Esophagus muscularis mucosa (tissue), 4 donors: ENCODE measurements around the gene SKI. TPM values are rescaled to one million over a fixed set of nuclear protein-coding genes. Genes with fewer than 3 reads are reported as not detected.

Source experiments
- DNase-seq: peaks from one replicate; pipeline ENCODE4 v3.0.0-alpha.2; 2017; ENCODE audit errors: extremely low spot score
- H3K27ac ChIP-seq, 4 donors: fragments of 200-600 bp; sonication (generic); replicated peaks in 1 of 4; 1 replicate in 3 of 4; 2 replicates in 1 of 4; pipeline ENCODE4 v1.5.1; 2016 to 2019; ENCODE audit warnings: mild to moderate bottlenecking in 1 of 4
- H3K27me3 ChIP-seq, 4 donors: fragments of 200-600 bp; sonication (generic); one replicate each; pipeline versions ENCODE4 v1.5.1 to v1.6.0; 2016 to 2019
- H3K36me3 ChIP-seq, 4 donors: fragments of 200-600 bp; sonication (generic); one replicate each; pipeline ENCODE4 v1.5.1; 2016 to 2019
- H3K4me1 ChIP-seq, 4 donors: fragments of 200-600 bp; sonication (generic); one replicate each; pipeline ENCODE4 v1.5.1; 2016 to 2019
- H3K4me3 ChIP-seq, 4 donors: fragments of 200-600 bp; sonication (generic); 1 replicate in 2 of 4; 2 replicates in 2 of 4; pipeline ENCODE4 v1.5.1; 2016 to 2019; ENCODE audit warnings: mild to moderate bottlenecking in 4 of 4, moderate library complexity in 1 of 4
- H3K9me3 ChIP-seq, 4 donors: fragments of 200-600 bp; sonication (generic); 1 replicate in 3 of 4; 2 replicates in 1 of 4; pipeline ENCODE4 v1.5.1; 2016 to 2019
- CTCF ChIP-seq, 3 experiments: fragments of 200-600 bp in 2 of 3; fragments of 450-650 bp in 1 of 3; sonication (generic) in 2 of 3; IDR thresholded peaks; one replicate each; pipeline ENCODE4 v1.5.1; 2017 to 2019; ENCODE audit warnings: antibody characterized with exemption in 3 of 3, mild to moderate bottlenecking in 2 of 3, moderate library complexity in 1 of 3
- EP300 ChIP-seq: sonication (generic); formaldehyde crosslinking; IDR thresholded peaks from one replicate; pipeline ENCODE4 v1.6.1; 2017; ENCODE audit warnings: antibody characterized with exemption
- POLR2A ChIP-seq: fragments of 450-650 bp; IDR thresholded peaks from one replicate; pipeline ENCODE4 v1.6.1; 2017; ENCODE audit warnings: antibody characterized with exemption, moderate library complexity, mild to moderate bottlenecking, low read depth
- POLR2AphosphoS5 ChIP-seq, 2 donors: sonication (generic); formaldehyde crosslinking; IDR thresholded peaks; one replicate each; pipeline ENCODE4 v1.6.1; 2017; ENCODE audit warnings: antibody characterized with exemption in 2 of 2
- WGBS: methylation state at CpG from one replicate; pipeline ENCODE4 v1.1.5; 2018; 5-methylcytosine and 5-hydroxymethylcytosine counted together
- intact Hi-C: fragments of 100-400 bp; cut with DNase I; formaldehyde crosslinking; loops from one replicate; pipeline ENCODE4 v1.15.1; 2023
- total RNA-seq, 4 donors: library from RNA; depleted of rRNA; stranded (reverse); fragments of >200 nt; gene quantifications; one replicate each; pipeline versions ENCODE4 v1.1.0 to v1.2.1, GENCODE V29; 2016

SKI gene
- total RNA-seq, 4 donors from 2014 or later, result 70.1 to 190 (median 124) TPM

GRCh38 chr1:2215909-2216766, 12.0 kb upstream of the SKI start:
- Histone ChIP-seq H3K4me3 (no peak overlapping the region), H3K36me3 (no peaks in the 10 kb centered on the region), H3K27me3 (no peaks in the 10 kb centered on the region), H3K27ac (peak overlapping the region in 1 of 4 donors; percentile 99), H3K9me3 (no peaks in the 10 kb centered on the region), H3K4me1 (peaks cover 40 to 42% (median 41%) of the 10 kb centered on the region in 4 donors)
- no peak for DNase-seq
- TF ChIP-seq CTCF (IDR thresholded peaks at IDR 0.05) (no peak), POLR2AphosphoS5 (IDR thresholded peaks at IDR 0.05) (no peak), EP300 (no peak), POLR2A (no peak)
- WGBS, result 92% methylated on average over 16 of the region's 25 CpGs
- intact Hi-C loops, result no loop called here

GRCh38 chr1:2216767-2217058, 11.4 kb upstream of the SKI start:
- Histone ChIP-seq H3K36me3 (no peaks in the 10 kb centered on the region), H3K4me3 (no peak overlapping the region), H3K27ac (no peak overlapping the region), H3K27me3 (no peaks in the 10 kb centered on the region), H3K9me3 (no peaks in the 10 kb centered on the region), H3K4me1 (peaks cover 36 to 40% (median 39%) of the 10 kb centered on the region in 4 donors)
- WGBS, result 90% methylated on average over 6 of the region's 7 CpGs
- intact Hi-C loops, result no loop called here
- DNase-seq, result no peak
- no peak for TF ChIP-seq POLR2A
- TF ChIP-seq EP300, result no peak
- TF ChIP-seq POLR2AphosphoS5 (IDR thresholded peaks at IDR 0.05), result no peak

- intact Hi-C loops, result no loop called here
- Histone ChIP-seq H3K4me3 (no peak overlapping the region), H3K27me3 (no peaks in the 10 kb centered on the region), H3K4me1 (peaks cover 1 to 3% (median 2%) of the 10 kb centered on the region in 4 donors), H3K36me3 (no peaks in the 10 kb centered on the region), H3K27ac (no peak overlapping the region), H3K9me3 (no peaks in the 10 kb centered on the region)
- DNase-seq, result no peak
- TF ChIP-seq POLR2AphosphoS5 (IDR thresholded peaks at IDR 0.05), result no peak
- 94% methylated on average over 3 of the region's 3 CpGs for whole genome bisulfite sequencing
Observed at GRCh38 chr1:2221271-2221670, 6.8 kb upstream of the SKI start.

- no peak overlapping the region for H3K4me3 ChIP-seq
- intact Hi-C loops, result no loop called here
- TF ChIP-seq CTCF (IDR thresholded peaks at IDR 0.05) (no peak), POLR2A (no peak), EP300 (no peak), POLR2AphosphoS5 (IDR thresholded peaks at IDR 0.05) (no peak)
- no peak for DNase-seq
- no peaks in the 10 kb centered on the region for H3K36me3 ChIP-seq
- H3K9me3 ChIP-seq, result no peaks in the 10 kb centered on the region
- no peak overlapping the region for H3K27ac ChIP-seq
- WGBS, result 81% methylated on average over 7 of the region's 7 CpGs
- no peaks in the 10 kb centered on the region for H3K27me3 ChIP-seq
- peaks cover 8 to 14% (median 9%) of the 10 kb centered on the region in 4 donors for H3K4me1 ChIP-seq
Observed at GRCh38 chr1:2224170-2224584, 3.9 kb upstream of the SKI start.

GRCh38 chr1:2224631-2225428, 3.3 kb upstream of the SKI start:
- Histone ChIP-seq H3K9me3 (no peaks in the 10 kb centered on the region), H3K27ac (no peak overlapping the region), H3K27me3 (no peaks in the 10 kb centered on the region), H3K4me1 (peaks cover 11 to 21% (median 14%) of the 10 kb centered on the region in 4 donors), H3K4me3 (no peak overlapping the region), H3K36me3 (no peaks in the 10 kb centered on the region)
- intact Hi-C loops, result no loop called here
- no peak for TF ChIP-seq EP300
- no peak for TF ChIP-seq POLR2AphosphoS5 (IDR thresholded peaks at IDR 0.05)
- TF ChIP-seq CTCF (IDR thresholded peaks at IDR 0.05), result no peak
- no peak for TF ChIP-seq POLR2A
- 86% methylated on average over 17 of the region's 18 CpGs for WGBS
- no peak for DNase-seq
